ENCODE results near the gene CDX1. TPM values are rescaled to one million over a fixed set of nuclear protein-coding genes. Genes with fewer than 3 reads are reported as not detected.

Gene CDX1
- total RNA-seq, 2 experiments from 2014 or later, result not detected

DNA sequence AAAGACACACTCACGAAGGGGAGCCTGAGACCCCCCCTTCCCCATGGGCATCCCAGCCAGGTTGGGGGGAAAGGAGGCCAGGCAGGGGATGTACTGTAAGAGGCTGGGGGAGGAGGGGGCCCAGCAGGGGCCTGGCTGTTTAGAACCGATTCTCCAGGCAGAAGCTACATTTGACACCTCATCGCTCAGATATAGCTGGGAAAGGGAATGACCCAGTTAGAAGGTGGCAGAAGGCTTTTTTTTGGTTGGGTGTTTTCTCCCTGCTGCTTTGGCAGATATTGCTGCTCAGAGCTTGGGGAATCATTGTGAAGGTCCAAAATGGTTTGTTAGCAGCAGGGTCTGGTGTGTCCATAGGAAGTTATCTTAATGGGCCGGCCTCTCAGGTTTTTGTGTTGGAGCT lies 6.0 kb downstream of the CDX1 start:
- ATAC-seq (ENCODE audit: poor library complexity) (no peak), DNase-seq (no peak)
- no peak overlapping the region for H3K27ac ChIP-seq (ENCODE audit: low read depth in 1 of 2, low read length in 2 of 2)
- POLR2A ChIA-PET, result no interaction called here
- H3K36me3 Mint-ChIP-seq (ENCODE audit: low read depth), result no peaks in the 10 kb centered on the region
- H3K36me3 ChIP-seq (ENCODE audit: insufficient read depth, low read length), result no peaks in the 10 kb centered on the region
- H3K27ac Mint-ChIP-seq, result no peak overlapping the region
- H3K27me3 ChIP-seq (ENCODE audit: control insufficient read depth in 1 of 2, insufficient read depth in 2 of 2, low read length in 2 of 2), result peaks cover 14 to 19% of the 10 kb centered on the region in 2 experiments
- H3K4me1 ChIP-seq (ENCODE audit: insufficient read depth, low read length), result no peaks in the 10 kb centered on the region
- CTCF ChIA-PET, result no interaction called here
- no peak overlapping the region for H3K4me3 Mint-ChIP-seq
- intact Hi-C loops (cut with DNase I, micrococcal nuclease), result no loop called here
- no peaks in the 10 kb centered on the region for H3K4me1 Mint-ChIP-seq (ENCODE audit: low read depth)
- H3K4me3 ChIP-seq (ENCODE audit: low read length), result no peak overlapping the region
- H3K9me3 Mint-ChIP-seq, result no peaks in the 10 kb centered on the region
- TF ChIP-seq, protein P1, sequence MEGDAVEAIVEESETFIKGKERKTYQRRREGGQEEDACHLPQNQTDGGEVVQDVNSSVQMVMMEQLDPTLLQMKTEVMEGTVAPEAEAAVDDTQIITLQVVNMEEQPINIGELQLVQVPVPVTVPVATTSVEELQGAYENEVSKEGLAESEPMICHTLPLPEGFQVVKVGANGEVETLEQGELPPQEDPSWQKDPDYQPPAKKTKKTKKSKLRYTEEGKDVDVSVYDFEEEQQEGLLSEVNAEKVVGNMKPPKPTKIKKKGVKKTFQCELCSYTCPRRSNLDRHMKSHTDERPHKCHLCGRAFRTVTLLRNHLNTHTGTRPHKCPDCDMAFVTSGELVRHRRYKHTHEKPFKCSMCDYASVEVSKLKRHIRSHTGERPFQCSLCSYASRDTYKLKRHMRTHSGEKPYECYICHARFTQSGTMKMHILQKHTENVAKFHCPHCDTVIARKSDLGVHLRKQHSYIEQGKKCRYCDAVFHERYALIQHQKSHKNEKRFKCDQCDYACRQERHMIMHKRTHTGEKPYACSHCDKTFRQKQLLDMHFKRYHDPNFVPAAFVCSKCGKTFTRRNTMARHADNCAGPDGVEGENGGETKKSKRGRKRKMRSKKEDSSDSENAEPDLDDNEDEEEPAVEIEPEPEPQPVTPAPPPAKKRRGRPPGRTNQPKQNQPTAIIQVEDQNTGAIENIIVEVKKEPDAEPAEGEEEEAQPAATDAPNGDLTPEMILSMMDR (IDR thresholded peaks at IDR 0.05), result no peak
- H3K9me3 ChIP-seq (ENCODE audit: control insufficient read depth in 1 of 2, insufficient read depth in 1 of 2, low read length in 2 of 2), result no peaks in the 10 kb centered on the region
- peaks cover 58% of the 10 kb centered on the region for H3K27me3 Mint-ChIP-seq

DNA sequence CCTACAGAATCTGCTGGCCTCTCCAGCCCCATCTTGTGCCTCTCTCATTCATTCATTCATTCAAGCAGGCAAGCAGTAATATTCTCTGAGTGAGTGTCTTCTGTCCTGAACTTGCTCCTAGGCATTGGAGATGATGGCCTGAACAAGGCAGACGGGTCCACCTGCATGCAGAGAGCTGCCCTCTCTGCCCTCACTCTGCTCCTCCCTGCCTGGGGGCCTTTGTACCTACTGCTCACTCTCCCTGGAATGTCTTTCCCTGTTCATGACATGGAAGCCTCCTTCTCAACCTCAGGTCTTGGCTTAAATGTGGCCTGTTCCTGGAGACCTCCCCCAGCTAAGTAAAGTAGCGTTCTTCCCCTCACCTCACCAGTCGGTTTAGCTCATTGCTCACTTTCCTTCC lies 6.6 kb downstream of the CDX1 start:
- Histone ChIP-seq H3K4me3 (ENCODE audit: low read length) (no peak overlapping the region), H3K9me3 (ENCODE audit: control insufficient read depth in 1 of 2, insufficient read depth in 1 of 2, low read length in 2 of 2) (no peaks in the 10 kb centered on the region), H3K27ac (ENCODE audit: low read depth in 1 of 2, low read length in 2 of 2) (no peak overlapping the region), H3K27me3 (ENCODE audit: control insufficient read depth in 1 of 2, insufficient read depth in 2 of 2, low read length in 2 of 2) (peaks cover 9 to 13% of the 10 kb centered on the region in 2 experiments), H3K36me3 (ENCODE audit: insufficient read depth, low read length) (no peaks in the 10 kb centered on the region), H3K4me1 (ENCODE audit: insufficient read depth, low read length) (no peaks in the 10 kb centered on the region)
- intact Hi-C loops (cut with DNase I, micrococcal nuclease), result no loop called here
- POLR2A ChIA-PET, result no interaction called here
- no peaks in the 10 kb centered on the region for H3K9me3 Mint-ChIP-seq
- H3K4me1 Mint-ChIP-seq (ENCODE audit: low read depth), result no peaks in the 10 kb centered on the region
- no peaks in the 10 kb centered on the region for H3K36me3 Mint-ChIP-seq (ENCODE audit: low read depth)
- peaks cover 52% of the 10 kb centered on the region for H3K27me3 Mint-ChIP-seq
- ATAC-seq (ENCODE audit: poor library complexity) (no peak), DNase-seq (no peak)
- no peak overlapping the region for H3K27ac Mint-ChIP-seq
- CTCF ChIA-PET, result no interaction called here
- TF ChIP-seq, protein P1 (IDR thresholded peaks at IDR 0.05), result no peak
- no peak overlapping the region for H3K4me3 Mint-ChIP-seq

DNA sequence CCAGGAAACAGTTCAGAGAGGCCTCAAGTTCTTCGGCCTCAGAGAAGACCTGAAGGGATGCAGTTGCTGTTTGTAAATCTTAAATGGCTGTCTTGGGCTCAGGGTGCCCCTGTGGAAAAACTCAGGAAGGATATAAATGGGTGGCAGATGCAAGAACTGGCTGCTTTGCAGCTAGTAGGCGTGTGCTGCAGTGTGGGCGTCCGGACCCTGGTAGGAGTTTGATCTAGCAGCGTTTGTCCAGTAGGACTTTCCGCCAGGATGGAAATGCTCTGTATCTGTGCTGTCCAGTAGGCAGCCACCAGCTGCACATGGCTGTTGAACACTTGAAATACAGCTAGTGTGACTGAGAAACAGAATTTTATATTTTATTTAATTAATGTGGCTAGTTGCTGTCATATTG lies 7.7 kb downstream of the CDX1 start:
- Mint-ChIP-seq H3K36me3 (ENCODE audit: low read depth) (no peaks in the 10 kb centered on the region), H3K27me3 (peaks cover 47% of the 10 kb centered on the region), H3K27ac (no peak overlapping the region), H3K4me1 (ENCODE audit: low read depth) (no peaks in the 10 kb centered on the region), H3K9me3 (no peaks in the 10 kb centered on the region), H3K4me3 (no peak overlapping the region)
- POLR2A ChIA-PET, result no interaction called here
- H3K4me1 ChIP-seq (ENCODE audit: insufficient read depth, low read length), result no peaks in the 10 kb centered on the region
- no peaks in the 10 kb centered on the region for H3K9me3 ChIP-seq (ENCODE audit: control insufficient read depth in 1 of 2, insufficient read depth in 1 of 2, low read length in 2 of 2)
- no peak overlapping the region for H3K4me3 ChIP-seq (ENCODE audit: low read length)
- CTCF ChIA-PET, result no interaction called here
- H3K27me3 ChIP-seq (ENCODE audit: control insufficient read depth in 1 of 2, insufficient read depth in 2 of 2, low read length in 2 of 2), result peaks cover 7 to 9% of the 10 kb centered on the region in 2 experiments
- intact Hi-C loops (cut with DNase I, micrococcal nuclease), result no loop called here
- TF ChIP-seq, protein P1 (IDR thresholded peaks at IDR 0.05), result no peak
- ATAC-seq (ENCODE audit: poor library complexity) (no peak), DNase-seq (no peak)
- H3K27ac ChIP-seq (ENCODE audit: low read depth in 1 of 2, low read length in 2 of 2), result no peak overlapping the region
- no peaks in the 10 kb centered on the region for H3K36me3 ChIP-seq (ENCODE audit: insufficient read depth, low read length)
